ENCODE results near the gene UBR4. TPM values are rescaled to one million over a fixed set of nuclear protein-coding genes. Genes with fewer than 3 reads are reported as not detected.

The UBR4 gene
- total and polyA plus RNA-seq, 4 donors = 103 to 182 (median 123) TPM

DNA sequence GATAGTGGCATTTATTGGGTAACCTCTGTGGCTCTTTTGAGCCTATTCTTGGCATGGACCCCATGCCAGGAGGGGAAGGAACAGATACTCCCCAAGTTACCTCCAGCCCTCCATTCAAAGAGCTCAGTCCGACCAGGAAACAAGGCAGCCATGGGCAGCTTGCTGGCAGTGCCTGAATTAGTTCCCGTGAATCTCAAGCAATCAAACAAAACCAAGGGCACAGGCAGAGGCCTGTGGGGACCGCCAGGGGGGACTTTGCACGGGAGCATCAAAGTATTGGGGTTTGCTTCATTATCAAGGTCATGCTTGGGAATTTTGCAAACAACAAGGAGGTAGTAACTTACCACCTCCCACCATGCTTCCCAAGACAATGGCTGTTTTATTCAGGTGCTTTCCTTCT is 172.4 kb downstream of the UBR4 start:
- DNase-seq (ENCODE audit: low read depth in 4 of 6, low spot score in 6 of 6) = no peak
- Histone ChIP-seq H3K27me3 (ENCODE audit: control insufficient read depth, insufficient read depth, low read length) (peaks cover 4% of the 10 kb centered on the region), H3K27ac (ENCODE audit: low read depth, low read length) (no peak overlapping the region), H3K4me1 (ENCODE audit: control insufficient read depth, insufficient read depth, low read length) (peaks cover 16% of the 10 kb centered on the region), H3K9me3 (ENCODE audit: control insufficient read depth, insufficient read depth, low read length) (no peaks in the 10 kb centered on the region), H3K36me3 (ENCODE audit: control insufficient read depth, insufficient read depth, low read length) (no peaks in the 10 kb centered on the region), H3K4me3 (ENCODE audit: low read depth, low read length) (no peak overlapping the region)
- 63% methylated on average over 2 of the region's 4 CpGs for WGBS (ENCODE audit: insufficient coverage)

DNA sequence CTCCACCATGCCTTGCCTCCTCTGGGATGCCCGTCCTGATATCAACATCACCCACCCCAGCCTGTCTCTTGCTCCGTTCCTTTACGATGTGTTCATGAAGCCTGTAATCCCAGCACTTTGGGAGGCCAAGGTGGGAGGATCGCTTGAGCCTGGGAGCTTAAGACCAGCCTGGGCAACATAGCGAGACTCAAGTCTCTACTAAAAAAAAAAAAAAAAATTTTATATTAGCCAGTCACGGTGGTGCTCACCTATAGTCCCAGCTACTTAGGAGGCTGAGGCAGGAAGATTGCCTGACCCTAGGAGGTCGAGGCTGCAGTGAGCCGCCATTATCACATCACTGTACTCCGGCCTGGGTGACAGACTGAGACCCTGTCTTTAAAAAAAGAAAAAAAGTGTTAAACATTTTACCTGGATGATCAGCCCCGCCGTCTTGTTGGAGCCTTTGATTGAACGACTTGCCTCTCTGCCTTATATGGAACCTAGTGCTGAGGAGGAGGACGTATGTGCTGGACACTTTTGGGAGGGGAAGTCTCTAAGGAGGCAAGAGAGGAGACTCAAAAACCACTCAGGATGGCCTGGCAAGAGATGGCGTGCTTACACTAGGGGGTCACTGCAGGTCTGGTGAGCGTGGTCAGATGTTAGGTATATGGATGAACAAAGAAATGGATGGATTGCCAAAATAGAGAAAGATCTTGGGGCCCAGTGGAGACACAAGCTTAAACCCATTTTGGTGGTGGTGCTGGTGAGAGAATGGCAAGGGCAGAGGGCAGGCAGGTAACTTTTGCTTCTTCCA is 173.1 kb downstream of the UBR4 start:
- Histone ChIP-seq H3K9me3 (ENCODE audit: control insufficient read depth, insufficient read depth, low read length) (no peaks in the 10 kb centered on the region), H3K27ac (ENCODE audit: low read depth, low read length) (no peak overlapping the region), H3K36me3 (ENCODE audit: control insufficient read depth, insufficient read depth, low read length) (no peaks in the 10 kb centered on the region), H3K4me3 (ENCODE audit: low read depth, low read length) (no peak overlapping the region), H3K27me3 (ENCODE audit: control insufficient read depth, insufficient read depth, low read length) (peaks cover 4% of the 10 kb centered on the region), H3K4me1 (ENCODE audit: control insufficient read depth, insufficient read depth, low read length) (peaks cover 16% of the 10 kb centered on the region)
- DNase-seq (ENCODE audit: low read depth in 4 of 6, low spot score in 6 of 6) = no peak
- 93% methylated on average over 11 of the region's 15 CpGs for WGBS (ENCODE audit: insufficient coverage)

DNA sequence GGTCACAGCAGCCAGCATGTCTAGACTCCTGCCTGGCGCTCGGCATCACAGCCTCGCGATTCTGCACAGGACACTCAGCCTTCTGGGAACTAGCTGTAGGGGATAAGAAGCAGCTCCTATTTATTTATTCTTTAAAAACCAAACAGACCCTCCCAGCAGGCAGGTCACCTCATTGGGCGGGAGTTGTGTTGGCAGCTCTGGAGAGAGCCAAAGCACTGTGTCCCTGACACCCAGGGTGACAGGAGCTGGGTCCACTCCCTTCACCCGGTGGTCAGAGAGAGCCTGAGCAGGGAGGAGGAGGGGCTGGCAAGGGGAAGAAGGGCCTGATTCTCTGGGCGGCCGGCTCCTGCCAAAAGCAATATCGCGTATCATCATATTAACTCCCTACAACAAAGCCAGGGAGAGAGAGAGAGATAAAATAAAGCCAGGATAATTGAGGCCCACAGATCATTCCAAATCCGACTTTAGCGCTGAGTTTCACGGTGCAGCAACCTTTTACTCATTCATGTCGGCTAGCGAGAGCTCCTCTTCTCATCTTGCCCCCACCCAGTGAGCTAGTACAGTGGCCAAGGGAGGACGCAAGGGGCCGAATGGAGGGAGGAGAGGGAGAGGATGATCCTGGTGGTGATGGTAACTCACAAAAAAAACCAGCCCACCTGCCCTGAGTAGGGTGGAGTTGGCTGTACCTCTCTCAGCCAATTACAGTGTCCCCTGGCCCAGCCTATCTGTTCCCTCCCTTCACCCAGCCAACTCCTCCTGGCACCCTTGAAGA is 173.8 kb downstream of the UBR4 start:
- H3K27ac ChIP-seq (ENCODE audit: low read depth, low read length) = no peak overlapping the region
- no peaks in the 10 kb centered on the region for H3K9me3 ChIP-seq (ENCODE audit: control insufficient read depth, insufficient read depth, low read length)
- peak in 2 of 6 donors; percentile 43 to 48 for DNase-seq (ENCODE audit: low read depth in 4 of 6, low spot score in 6 of 6)
- no peaks in the 10 kb centered on the region for H3K36me3 ChIP-seq (ENCODE audit: control insufficient read depth, insufficient read depth, low read length)
- peaks cover 2% of the 10 kb centered on the region for H3K27me3 ChIP-seq (ENCODE audit: control insufficient read depth, insufficient read depth, low read length)
- WGBS (ENCODE audit: insufficient coverage) = 27% methylated on average over 6 of the region's 17 CpGs
- peaks cover 16% of the 10 kb centered on the region for H3K4me1 ChIP-seq (ENCODE audit: control insufficient read depth, insufficient read depth, low read length)
- H3K4me3 ChIP-seq (ENCODE audit: low read depth, low read length) = no peak overlapping the region

GRCh38 chr1:19035377-19036040 is 174.6 kb downstream of the UBR4 start:
- no peak for DNase-seq (ENCODE audit: low read depth in 4 of 6, low spot score in 6 of 6)
- no peaks in the 10 kb centered on the region for H3K9me3 ChIP-seq (ENCODE audit: control insufficient read depth, insufficient read depth, low read length)
- H3K4me1 ChIP-seq (ENCODE audit: control insufficient read depth, insufficient read depth, low read length) = peaks cover 16% of the 10 kb centered on the region
- H3K36me3 ChIP-seq (ENCODE audit: control insufficient read depth, insufficient read depth, low read length) = no peaks in the 10 kb centered on the region
- peaks cover 2% of the 10 kb centered on the region for H3K27me3 ChIP-seq (ENCODE audit: control insufficient read depth, insufficient read depth, low read length)
- H3K27ac ChIP-seq (ENCODE audit: low read depth, low read length) = no peak overlapping the region
- H3K4me3 ChIP-seq (ENCODE audit: low read depth, low read length) = no peak overlapping the region
- whole genome bisulfite sequencing (ENCODE audit: insufficient coverage) = 67% methylated on average over 7 of the region's 7 CpGs

- WGBS (ENCODE audit: insufficient coverage) = 91% methylated on average over 10 of the region's 10 CpGs
- DNase-seq (ENCODE audit: low read depth in 4 of 6, low spot score in 6 of 6) = no peak
Measured at GRCh38 chr1:19034721-19035120, 175.3 kb downstream of the UBR4 start.

DNA sequence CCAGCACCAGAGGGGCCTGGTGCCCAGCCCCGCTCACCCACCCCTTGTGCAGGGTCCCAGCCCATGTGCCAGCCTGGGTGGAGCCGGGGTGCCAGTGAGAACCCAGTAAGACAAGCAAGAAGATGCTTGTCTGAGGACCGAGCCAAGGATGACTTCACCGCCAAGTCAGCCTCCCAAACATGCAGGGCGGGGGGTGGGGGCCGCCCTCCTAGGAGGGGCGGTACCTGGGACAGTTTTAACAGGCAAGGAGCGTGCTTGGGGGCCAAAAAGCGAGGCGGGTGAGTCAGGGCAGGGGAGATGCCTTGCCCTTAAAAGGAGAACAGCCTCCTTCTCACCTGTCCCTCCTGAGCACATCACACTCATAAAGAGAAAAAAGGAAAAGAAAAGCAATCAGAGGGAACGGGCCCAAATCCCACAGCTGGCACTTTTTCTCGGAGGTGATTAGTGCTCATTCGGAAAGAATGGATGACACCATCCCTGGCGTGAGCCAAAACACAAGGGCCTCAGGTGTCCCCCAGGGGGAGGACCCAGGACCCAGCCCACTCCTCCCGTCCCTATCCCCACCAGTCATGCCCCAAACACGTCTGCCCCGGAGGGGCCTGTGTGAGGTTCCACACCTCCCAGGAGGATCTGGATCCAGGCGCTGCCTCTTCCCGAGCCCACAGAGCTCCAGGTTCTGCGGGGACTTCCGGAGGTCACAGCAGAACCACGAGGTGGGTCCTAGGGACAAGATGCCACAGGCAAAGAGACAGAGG is 176.0 kb downstream of the UBR4 start:
- no peaks in the 10 kb centered on the region for H3K9me3 ChIP-seq (ENCODE audit: control insufficient read depth, insufficient read depth, low read length)
- no peak overlapping the region for H3K27ac ChIP-seq (ENCODE audit: low read depth, low read length)
- no peaks in the 10 kb centered on the region for H3K36me3 ChIP-seq (ENCODE audit: control insufficient read depth, insufficient read depth, low read length)
- WGBS (ENCODE audit: insufficient coverage) = 75% methylated on average over 13 of the region's 22 CpGs
- H3K27me3 ChIP-seq (ENCODE audit: control insufficient read depth, insufficient read depth, low read length) = peaks cover 2% of the 10 kb centered on the region
- no peak for DNase-seq (ENCODE audit: low read depth in 4 of 6, low spot score in 6 of 6)
- peaks cover 21% of the 10 kb centered on the region for H3K4me1 ChIP-seq (ENCODE audit: control insufficient read depth, insufficient read depth, low read length)
- H3K4me3 ChIP-seq (ENCODE audit: low read depth, low read length) = no peak overlapping the region

More at GRCh38 chr1:19034721-19035120, 175.3 kb downstream of the UBR4 start:
- H3K27me3 ChIP-seq (ENCODE audit: control insufficient read depth, insufficient read depth, low read length) = peaks cover 2% of the 10 kb centered on the region
- no peak overlapping the region for H3K4me3 ChIP-seq (ENCODE audit: low read depth, low read length)
- no peak overlapping the region for H3K27ac ChIP-seq (ENCODE audit: low read depth, low read length)
- H3K9me3 ChIP-seq (ENCODE audit: control insufficient read depth, insufficient read depth, low read length) = no peaks in the 10 kb centered on the region
- no peaks in the 10 kb centered on the region for H3K36me3 ChIP-seq (ENCODE audit: control insufficient read depth, insufficient read depth, low read length)
- peaks cover 17% of the 10 kb centered on the region for H3K4me1 ChIP-seq (ENCODE audit: control insufficient read depth, insufficient read depth, low read length)

DNA sequence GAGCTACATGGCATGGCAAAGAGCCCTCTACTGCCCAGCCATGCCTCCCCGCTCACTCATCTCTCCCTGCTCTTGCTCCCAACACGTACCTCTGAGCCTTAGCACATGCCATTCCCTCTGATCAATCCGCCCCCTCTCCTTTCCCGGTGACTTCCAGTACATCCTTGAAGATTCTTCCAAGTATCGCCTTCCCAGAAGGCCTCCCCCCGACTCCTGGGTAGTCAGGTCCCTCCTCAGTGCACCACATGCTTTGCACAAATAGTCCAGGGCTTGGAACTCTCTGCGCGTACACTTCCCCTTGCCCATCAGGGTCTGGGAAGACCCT is 176.6 kb downstream of the UBR4 start:
- no peak for DNase-seq (ENCODE audit: low read depth in 4 of 6, low spot score in 6 of 6)
- Histone ChIP-seq H3K27ac (ENCODE audit: low read depth, low read length) (no peak overlapping the region), H3K4me1 (ENCODE audit: control insufficient read depth, insufficient read depth, low read length) (peaks cover 24% of the 10 kb centered on the region), H3K9me3 (ENCODE audit: control insufficient read depth, insufficient read depth, low read length) (no peaks in the 10 kb centered on the region), H3K4me3 (ENCODE audit: low read depth, low read length) (no peak overlapping the region), H3K36me3 (ENCODE audit: control insufficient read depth, insufficient read depth, low read length) (no peaks in the 10 kb centered on the region), H3K27me3 (ENCODE audit: control insufficient read depth, insufficient read depth, low read length) (peaks cover 2% of the 10 kb centered on the region)
- 81% methylated on average over 8 of the region's 8 CpGs for WGBS (ENCODE audit: insufficient coverage)

GRCh38 chr1:19032701-19033514 is 177.2 kb downstream of the UBR4 start:
- Histone ChIP-seq H3K27ac (ENCODE audit: low read depth, low read length) (no peak overlapping the region), H3K36me3 (ENCODE audit: control insufficient read depth, insufficient read depth, low read length) (no peaks in the 10 kb centered on the region), H3K9me3 (ENCODE audit: control insufficient read depth, insufficient read depth, low read length) (no peaks in the 10 kb centered on the region), H3K27me3 (ENCODE audit: control insufficient read depth, insufficient read depth, low read length) (peaks cover 2% of the 10 kb centered on the region), H3K4me1 (ENCODE audit: control insufficient read depth, insufficient read depth, low read length) (peaks cover 29% of the 10 kb centered on the region), H3K4me3 (ENCODE audit: low read depth, low read length) (no peak overlapping the region)
- no peak for DNase-seq (ENCODE audit: low read depth in 4 of 6, low spot score in 6 of 6)
- 89% methylated on average over 20 of the region's 20 CpGs for WGBS (ENCODE audit: insufficient coverage)

- H3K4me3 ChIP-seq (ENCODE audit: low read depth, low read length) = no peak overlapping the region
- no peak overlapping the region for H3K27ac ChIP-seq (ENCODE audit: low read depth, low read length)
- H3K36me3 ChIP-seq (ENCODE audit: control insufficient read depth, insufficient read depth, low read length) = no peaks in the 10 kb centered on the region
- peaks cover 30% of the 10 kb centered on the region for H3K4me1 ChIP-seq (ENCODE audit: control insufficient read depth, insufficient read depth, low read length)
- no peaks in the 10 kb centered on the region for H3K9me3 ChIP-seq (ENCODE audit: control insufficient read depth, insufficient read depth, low read length)
- DNase-seq (ENCODE audit: low read depth in 4 of 6, low spot score in 6 of 6) = no peak
- H3K27me3 ChIP-seq (ENCODE audit: control insufficient read depth, insufficient read depth, low read length) = peaks cover 2% of the 10 kb centered on the region
- WGBS (ENCODE audit: insufficient coverage) = 93% methylated on average over 4 of the region's 5 CpGs
Measured at GRCh38 chr1:19032413-19032695, 177.7 kb downstream of the UBR4 start.

All from spinal cord (tissue), 10 donors.